ENCODE results near the gene SSU72.

GRCh38 chr1:1553821-1554494, 20.7 kb downstream of the SSU72 start:
- TF ChIP-seq USF2 (IDR thresholded peaks at IDR 0.05; ENCODE audit: borderline replicate concordance, low read depth, low read length) (no peak), EP300 (IDR thresholded peaks at IDR 0.05; ENCODE audit: borderline replicate concordance in 1 of 2, low read depth in 1 of 2, low read length in 1 of 2) (no peak), GABPA (IDR thresholded peaks at IDR 0.05; ENCODE audit: low read depth) (no peak), CTCF (IDR thresholded peaks at IDR 0.05) (no peak), ELF1 (IDR thresholded peaks at IDR 0.05) (no peak), POLR2AphosphoS5 (IDR thresholded peaks at IDR 0.05; ENCODE audit: low read depth, low read length) (no peak), REST (IDR thresholded peaks at IDR 0.05; ENCODE audit: low read depth, low read length) (no peak), NFIC (IDR thresholded peaks at IDR 0.05; ENCODE audit: borderline replicate concordance) (no peak), MEF2A (IDR thresholded peaks at IDR 0.05; ENCODE audit: borderline replicate concordance, low read depth) (no peak), YY1 (IDR thresholded peaks at IDR 0.05; ENCODE audit: low read depth) (no peak)

Data from SK-N-SH (cell line).